AG09319 (cell line): ENCODE data around the gene CLN6.
"Not testable (repeated sequence)": the region's sequence is repeated elsewhere in the genome, so short reads cannot be mapped to it uniquely, and the experiment has no call there.

Source experiments
- DNase-seq: peaks from one replicate; pipeline ENCODE4 v3.0.0-alpha.2; 2010; ENCODE audit warnings: low read depth; ENCODE audit errors: extremely low read depth
- TF ChIP-seq, protein P1 (sequence below): IDR thresholded peaks from 2 replicates; pipeline ENCODE4 v1.5.1; 2011; ENCODE audit warnings: low read depth, mild to moderate bottlenecking, inconsistent platforms, low read length, moderate library complexity

The CLN6 gene

GRCh38 chr15:68252925-68253534 lies 23.5 kb upstream of the CLN6 start:
- TF ChIP-seq, protein P1, sequence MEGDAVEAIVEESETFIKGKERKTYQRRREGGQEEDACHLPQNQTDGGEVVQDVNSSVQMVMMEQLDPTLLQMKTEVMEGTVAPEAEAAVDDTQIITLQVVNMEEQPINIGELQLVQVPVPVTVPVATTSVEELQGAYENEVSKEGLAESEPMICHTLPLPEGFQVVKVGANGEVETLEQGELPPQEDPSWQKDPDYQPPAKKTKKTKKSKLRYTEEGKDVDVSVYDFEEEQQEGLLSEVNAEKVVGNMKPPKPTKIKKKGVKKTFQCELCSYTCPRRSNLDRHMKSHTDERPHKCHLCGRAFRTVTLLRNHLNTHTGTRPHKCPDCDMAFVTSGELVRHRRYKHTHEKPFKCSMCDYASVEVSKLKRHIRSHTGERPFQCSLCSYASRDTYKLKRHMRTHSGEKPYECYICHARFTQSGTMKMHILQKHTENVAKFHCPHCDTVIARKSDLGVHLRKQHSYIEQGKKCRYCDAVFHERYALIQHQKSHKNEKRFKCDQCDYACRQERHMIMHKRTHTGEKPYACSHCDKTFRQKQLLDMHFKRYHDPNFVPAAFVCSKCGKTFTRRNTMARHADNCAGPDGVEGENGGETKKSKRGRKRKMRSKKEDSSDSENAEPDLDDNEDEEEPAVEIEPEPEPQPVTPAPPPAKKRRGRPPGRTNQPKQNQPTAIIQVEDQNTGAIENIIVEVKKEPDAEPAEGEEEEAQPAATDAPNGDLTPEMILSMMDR = peak; percentile 85
- DNase-seq = no peak

DNA sequence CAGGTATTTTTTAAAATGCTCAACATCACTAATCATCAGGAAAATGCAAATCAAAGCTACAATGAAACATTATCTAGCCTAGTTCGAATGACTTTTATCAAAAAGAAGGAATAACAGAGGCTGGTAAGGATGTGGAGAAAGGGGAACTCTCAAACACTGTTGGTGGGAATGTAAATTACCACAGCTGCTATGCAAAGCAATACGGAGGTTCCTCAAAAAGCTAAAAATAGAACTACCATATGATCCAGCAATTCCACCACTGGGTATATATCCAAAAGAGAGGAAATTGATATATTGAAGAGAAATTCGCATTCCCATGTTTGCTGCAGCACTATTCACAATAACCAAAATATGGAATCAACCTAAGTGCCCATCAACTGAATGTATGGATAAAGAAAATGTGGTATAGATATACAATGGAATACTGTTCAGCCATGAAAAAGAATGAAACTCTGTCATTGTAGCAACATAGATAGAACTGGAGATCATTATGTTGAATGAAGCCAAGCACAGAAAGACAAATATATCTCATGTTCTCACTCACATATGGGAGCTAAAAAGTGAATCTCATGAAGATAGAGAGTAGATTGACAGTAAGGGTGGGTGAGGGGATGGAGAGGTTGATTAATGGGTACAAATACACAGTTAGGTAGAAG lies 19.7 kb upstream of the CLN6 start:
- DNase-seq = no peak
- TF ChIP-seq, protein P1 = no peak

DNA sequence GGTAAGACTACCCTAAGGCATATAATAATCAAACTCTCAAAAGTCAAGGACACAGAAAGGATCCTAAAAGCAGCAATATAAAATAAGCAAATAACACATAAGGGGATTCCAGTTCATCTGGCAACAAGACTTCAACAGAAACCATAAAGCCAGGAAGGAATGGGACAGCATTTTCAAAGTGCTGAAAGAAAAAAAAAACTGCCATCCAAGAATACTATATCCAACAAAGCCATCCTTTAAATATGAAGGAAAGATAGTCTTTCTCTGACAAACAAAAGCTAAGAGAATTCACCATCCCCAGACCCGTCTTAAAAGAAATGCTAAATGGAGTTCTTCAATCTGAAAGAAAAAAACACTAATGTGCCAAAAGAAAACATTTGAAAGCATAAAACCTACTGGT lies 14.7 kb upstream of the CLN6 start:
- TF ChIP-seq, protein P1 = no peak
- no peak for DNase-seq

GRCh38 chr15:68241088-68241935 lies 11.8 kb upstream of the CLN6 start:
- TF ChIP-seq, protein P1 = no peak
- no peak for DNase-seq

GRCh38 chr15:68239025-68239424 lies 9.5 kb upstream of the CLN6 start:
- no peak for DNase-seq
- TF ChIP-seq, protein P1 = no peak

- no peak for DNase-seq
- TF ChIP-seq, protein P1 = no peak
Measured at GRCh38 chr15:68235022-68235421, 5.5 kb upstream of the CLN6 start.

DNA sequence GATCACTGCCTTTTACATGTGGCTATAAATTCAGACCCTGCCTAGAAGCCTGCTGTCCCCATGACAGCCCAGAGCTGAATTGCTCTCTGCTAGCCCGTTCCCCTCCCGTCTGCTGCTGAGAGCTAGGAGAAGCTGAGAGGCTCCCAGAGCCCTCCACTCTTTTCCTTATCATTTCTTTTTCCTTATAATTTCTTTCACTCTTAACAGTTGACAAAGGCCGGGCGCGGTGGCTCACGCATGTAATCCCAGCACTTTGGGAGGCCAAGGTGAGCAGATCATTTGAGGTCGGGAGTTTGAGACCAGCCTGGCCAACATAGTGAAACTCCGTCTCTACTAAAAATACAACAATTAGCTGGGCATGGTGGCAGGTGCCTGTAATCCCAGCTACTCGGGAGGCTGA lies 5.0 kb upstream of the CLN6 start:
- DNase-seq = not testable (repeated sequence)
